Liver (tissue), 9 donors: ENCODE measurements around the gene MAPK6. TPM values are rescaled to one million over a fixed set of nuclear protein-coding genes. Genes with fewer than 3 reads are reported as not detected.

Source experiments
- DNase-seq: peaks from one replicate; pipeline ENCODE4 v3.0.0-alpha.2; 2017; ENCODE audit warnings: low spot score
- H3K27ac ChIP-seq, 2 donors: one replicate each; pipeline ENCODE4 v1.7.0; 2013; ENCODE audit warnings: inconsistent platforms in 2 of 2, low read length in 2 of 2, control low read depth in 1 of 2, low read depth in 1 of 2, mild to moderate bottlenecking in 1 of 2
- H3K27me3 ChIP-seq, 4 donors: one replicate each; pipeline versions ENCODE4 v1.6.1 to v1.7.0; 2013; ENCODE audit warnings: low read length in 3 of 4, inconsistent platforms in 1 of 4, mild to moderate bottlenecking in 1 of 4, moderate library complexity in 1 of 4; ENCODE audit not compliant: control insufficient read depth in 4 of 4, insufficient read depth in 4 of 4
- H3K36me3 ChIP-seq, 4 donors: one replicate each; pipeline versions ENCODE4 v1.6.1 to v1.7.0; 2013; ENCODE audit warnings: low read length in 3 of 4, mild to moderate bottlenecking in 3 of 4, low read depth in 1 of 4, moderate library complexity in 1 of 4; ENCODE audit not compliant: control insufficient read depth in 4 of 4, insufficient read depth in 3 of 4
- H3K4me1 ChIP-seq, 4 donors: one replicate each; pipeline versions ENCODE4 v1.6.1 to v1.7.0; 2013; ENCODE audit warnings: low read length in 3 of 4, mild to moderate bottlenecking in 3 of 4, moderate library complexity in 1 of 4; ENCODE audit not compliant: control insufficient read depth in 4 of 4, insufficient read depth in 4 of 4
- H3K4me3 ChIP-seq, 3 donors: one replicate each; pipeline versions ENCODE4 v1.6.1 to v1.7.0; 2013; ENCODE audit warnings: low read length in 3 of 3, control low read depth in 1 of 3, low read depth in 1 of 3, mild to moderate bottlenecking in 1 of 3
- H3K9ac ChIP-seq, 2 donors: one replicate each; pipeline ENCODE4 v1.7.0; 2013; ENCODE audit warnings: low read length in 2 of 2, mild to moderate bottlenecking in 2 of 2, moderate library complexity in 2 of 2, control low read depth in 1 of 2, low read depth in 1 of 2
- H3K9me3 ChIP-seq, 4 donors: one replicate each; pipeline versions ENCODE4 v1.6.1 to v1.7.0; 2013; ENCODE audit warnings: low read length in 3 of 4; ENCODE audit not compliant: control insufficient read depth in 4 of 4
- ATF3 ChIP-seq: IDR thresholded peaks from 2 replicates; pipeline ENCODE4 v1.6.1; 2016; ENCODE audit warnings: antibody characterized with exemption
- EGR1 ChIP-seq, 2 donors: IDR thresholded peaks; 2 replicates each; pipeline ENCODE4 v1.6.1; 2016 to 2018; ENCODE audit warnings: antibody characterized with exemption in 2 of 2, low read depth in 2 of 2
- FOXA1 ChIP-seq: IDR thresholded peaks from 2 replicates; pipeline ENCODE4 v1.6.1; 2016; ENCODE audit warnings: antibody characterized with exemption
- FOXA2 ChIP-seq: IDR thresholded peaks from 2 replicates; pipeline ENCODE4 v1.6.1; 2016; ENCODE audit warnings: antibody characterized with exemption
- GABPA ChIP-seq, 2 donors: IDR thresholded peaks in 1 of 2; conservative IDR thresholded peaks in 1 of 2; 2 replicates each; pipeline ENCODE4 v1.6.1; 2016; ENCODE audit warnings: antibody characterized with exemption in 2 of 2, mild to moderate bottlenecking in 1 of 2, moderate library complexity in 1 of 2
- JUND ChIP-seq, 2 donors: IDR thresholded peaks; 2 replicates each; pipeline ENCODE4 v1.6.1; 2016; ENCODE audit warnings: antibody characterized with exemption in 2 of 2
- NR2F2 ChIP-seq: IDR thresholded peaks from 2 replicates; pipeline ENCODE4 v1.6.1; 2016; ENCODE audit warnings: antibody characterized with exemption
- RAD21 ChIP-seq, 2 donors: IDR thresholded peaks; 2 replicates each; pipeline ENCODE4 v1.6.1; 2016; ENCODE audit warnings: antibody characterized with exemption in 2 of 2, mild to moderate bottlenecking in 2 of 2
- REST ChIP-seq: IDR thresholded peaks from 2 replicates; pipeline ENCODE4 v1.6.1; 2016; ENCODE audit warnings: antibody characterized with exemption, mild to moderate bottlenecking
- RXRA ChIP-seq, 2 donors: IDR thresholded peaks; 2 replicates each; pipeline ENCODE4 v1.6.1; 2017 to 2018; ENCODE audit warnings: antibody characterized with exemption in 2 of 2, mild to moderate bottlenecking in 1 of 2
- SP1 ChIP-seq: IDR thresholded peaks from 2 replicates; pipeline ENCODE4 v1.6.1; 2018; ENCODE audit warnings: antibody characterized with exemption, mild to moderate bottlenecking
- ZBTB33 ChIP-seq: IDR thresholded peaks from 2 replicates; pipeline ENCODE4 v1.6.1; 2016; ENCODE audit warnings: antibody characterized with exemption
- WGBS: extraction: QIAGEN DNeasy Blood & Tissue Kit; methylation state at CpG from one replicate; pipeline ENCODE4 v1.1.7; 2013; 5-methylcytosine and 5-hydroxymethylcytosine counted together
- polyA plus RNA-seq, 2 donors: library from polyadenylated mRNA; stranded (reverse) in 1 of 2; unstranded in 1 of 2; fragments of 200-250 nt in 1 of 2; fragments of >200 nt in 1 of 2; fragmentation: Nextera tagmentation in 1 of 2; extraction: Ambion mirVana in 1 of 2; gene quantifications; one replicate each; pipeline versions ENCODE4 v1.2.1 to v1.2.3, GENCODE V29; 2013 to 2015
- total RNA-seq, 2 donors: library from RNA; depleted of rRNA; stranded (reverse); fragments of >200 nt; gene quantifications; one replicate each; pipeline ENCODE4 v1.2.3, GENCODE V29; 2014
- TF ChIP-seq, protein P1 (sequence below): IDR thresholded peaks from 2 replicates; pipeline ENCODE4 v1.6.1; 2016; ENCODE audit warnings: antibody characterized with exemption
- donor health status: healthy.
- donor health status: healthy.
- donor health status: healthy.
- donor health status: healthy.
- donor health status: healthy.

The MAPK6 gene
- total and polyA plus RNA-seq, 4 donors, result 9.7 to 47.8 (median 32.1) TPM

GRCh38 chr15:52103217-52104207 lies 84.5 kb downstream of the MAPK6 start:
- Histone ChIP-seq H3K27ac (no peak overlapping the region), H3K9ac (no peak overlapping the region)
- 93% methylated on average over 5 of the region's 5 CpGs for WGBS

GRCh38 chr15:52104532-52105004 lies 85.5 kb downstream of the MAPK6 start:
- no peak for DNase-seq
- H3K4me3 ChIP-seq, result no peak overlapping the region
- no peaks in the 10 kb centered on the region for H3K9me3 ChIP-seq
- H3K4me1 ChIP-seq, result no peaks in the 10 kb centered on the region
- TF ChIP-seq FOXA2, result no peak
- TF ChIP-seq GABPA (IDR thresholded peaks at IDR 0.05 in 1 of 2, conservative IDR thresholded peaks at IDR 0.05 in 1 of 2), result no peak
- no peak for TF ChIP-seq RAD21 (IDR thresholded peaks at IDR 0.05)
- no peak for TF ChIP-seq ZBTB33
- no peak for TF ChIP-seq RXRA (IDR thresholded peaks at IDR 0.05)
- TF ChIP-seq, protein P1, sequence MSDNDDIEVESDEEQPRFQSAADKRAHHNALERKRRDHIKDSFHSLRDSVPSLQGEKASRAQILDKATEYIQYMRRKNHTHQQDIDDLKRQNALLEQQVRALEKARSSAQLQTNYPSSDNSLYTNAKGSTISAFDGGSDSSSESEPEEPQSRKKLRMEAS, result no peak
- no peak for TF ChIP-seq ATF3
- no peak for TF ChIP-seq FOXA1
- TF ChIP-seq REST, result no peak
- TF ChIP-seq JUND (IDR thresholded peaks at IDR 0.05), result no peak
- no peak for TF ChIP-seq SP1
- no peak for TF ChIP-seq NR2F2
- no peak for TF ChIP-seq EGR1 (IDR thresholded peaks at IDR 0.05; ENCODE audit: low read depth in 2 of 2)
- WGBS, result 94% methylated on average over 5 of the region's 5 CpGs
- H3K36me3 ChIP-seq, result no peaks in the 10 kb centered on the region
- no peak overlapping the region for H3K27ac ChIP-seq
- no peak overlapping the region for H3K9ac ChIP-seq
- no peaks in the 10 kb centered on the region for H3K27me3 ChIP-seq

More at GRCh38 chr15:52103217-52104207, 84.5 kb downstream of the MAPK6 start:
- Histone ChIP-seq H3K27me3 (no peaks in the 10 kb centered on the region), H3K9me3 (no peaks in the 10 kb centered on the region), H3K36me3 (no peaks in the 10 kb centered on the region), H3K4me3 (no peak overlapping the region), H3K4me1 (no peaks in the 10 kb centered on the region)
- TF ChIP-seq REST, result no peak
- peak in 1 of 2 donors; percentile 42 for TF ChIP-seq JUND (IDR thresholded peaks at IDR 0.05)
- DNase-seq, result no peak
